GM10266 (cell line): ENCODE measurements around the gene MRPL18.
A peak's percentile ranks its signal among the peaks of the same experiment; 100 is the strongest.

Experiments
- DNase-seq: peaks from one replicate; pipeline ENCODE4 v3.0.0; 2012; ENCODE audit errors: extremely low spot score
- CTCF ChIP-seq: IDR thresholded peaks from 2 replicates; pipeline ENCODE4 v1.5.1; 2012; ENCODE audit warnings: mild to moderate bottlenecking, low read depth; ENCODE audit not compliant: control insufficient read depth, insufficient read depth; ENCODE audit errors: missing control alignments

The MRPL18 gene

DNA sequence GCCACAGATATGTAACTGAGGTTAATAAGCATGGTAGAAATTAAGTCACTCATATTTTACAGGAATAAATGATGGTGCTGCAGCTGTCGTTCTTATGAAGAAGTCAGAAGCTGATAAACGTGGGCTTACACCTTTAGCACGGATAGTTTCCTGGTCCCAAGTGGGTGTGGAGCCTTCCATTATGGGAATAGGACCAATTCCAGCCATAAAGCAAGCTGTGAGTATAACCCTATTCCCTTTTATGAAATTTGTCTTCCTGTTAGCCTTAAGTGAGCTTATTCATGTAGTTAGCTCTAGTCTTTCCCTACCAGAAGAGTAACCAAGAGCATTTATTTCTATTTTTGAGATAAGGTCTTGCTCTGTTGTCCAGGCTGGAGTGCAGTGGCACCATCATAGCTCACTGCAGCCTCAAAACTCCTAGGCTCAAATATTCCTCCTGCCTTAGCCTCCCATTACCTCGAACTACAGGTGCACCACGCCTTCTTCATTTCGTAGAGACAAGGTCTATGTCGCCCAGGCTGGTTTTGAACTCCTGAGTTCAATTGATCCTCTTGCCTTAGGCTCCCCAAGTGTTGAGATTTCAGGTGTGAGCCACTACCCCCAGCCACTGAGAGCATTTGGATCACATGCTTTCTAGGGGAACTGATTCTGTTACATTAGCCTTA, 12.9 kb upstream of the MRPL18 start:
- no peak for TF ChIP-seq CTCF
- DNase-seq: no peak

DNA sequence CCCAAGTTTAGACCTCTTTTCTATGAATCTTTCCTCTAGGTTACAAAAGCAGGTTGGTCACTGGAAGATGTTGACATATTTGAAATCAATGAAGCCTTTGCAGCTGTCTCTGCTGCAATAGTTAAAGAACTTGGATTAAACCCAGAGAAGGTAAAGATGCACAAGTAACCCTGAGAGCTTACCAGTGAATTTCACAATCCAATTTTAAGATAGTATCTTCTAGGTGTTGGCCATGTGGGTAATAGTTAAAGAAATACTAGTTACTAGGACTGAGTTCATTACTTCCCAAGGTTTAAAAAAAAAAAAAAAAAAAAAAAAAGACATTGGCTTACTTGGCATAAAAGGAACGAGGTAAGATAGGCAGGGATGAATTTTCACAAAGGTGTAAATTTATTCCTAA, 12.1 kb upstream of the MRPL18 start:
- TF ChIP-seq CTCF: no peak
- no peak for DNase-seq

GRCh38 chr6:159778542-159779103, 11.6 kb upstream of the MRPL18 start:
- no peak for DNase-seq
- no peak for TF ChIP-seq CTCF

- DNase-seq: no peak
- TF ChIP-seq CTCF: no peak
Measured at GRCh38 chr6:159788276-159788675, 2.0 kb upstream of the MRPL18 start.

DNA sequence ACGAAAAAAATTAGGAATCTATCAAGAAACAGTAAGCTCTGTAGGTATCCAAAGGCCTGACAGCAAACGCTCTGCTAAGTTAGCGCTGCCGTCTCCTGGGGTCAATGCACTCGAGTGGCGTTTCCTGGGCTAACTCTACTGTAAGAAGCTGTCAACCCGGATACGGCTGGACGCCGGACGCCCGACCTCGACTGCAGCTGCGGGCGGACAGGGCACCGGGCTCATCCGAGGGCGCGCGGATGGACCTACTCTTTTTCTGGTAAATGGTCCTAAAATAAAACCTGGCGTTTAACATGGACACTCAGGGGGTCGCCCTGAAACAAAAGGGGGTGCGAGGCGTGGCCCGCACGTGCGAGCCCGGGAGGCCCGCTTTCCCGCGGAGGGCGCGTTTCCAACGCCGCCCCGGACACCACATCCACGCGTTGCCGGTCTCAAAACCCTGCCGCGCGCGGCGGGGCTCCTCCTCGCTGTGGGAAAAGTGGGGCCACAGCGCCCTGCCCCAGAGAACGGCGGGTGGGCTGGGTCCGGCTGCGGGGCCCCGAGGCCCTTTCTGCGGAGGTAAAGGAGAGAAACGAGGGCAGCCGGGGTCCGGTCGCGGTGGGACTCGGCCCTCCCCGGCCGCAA, 1.4 kb upstream of the MRPL18 start:
- no peak for DNase-seq
- no peak for TF ChIP-seq CTCF

DNA sequence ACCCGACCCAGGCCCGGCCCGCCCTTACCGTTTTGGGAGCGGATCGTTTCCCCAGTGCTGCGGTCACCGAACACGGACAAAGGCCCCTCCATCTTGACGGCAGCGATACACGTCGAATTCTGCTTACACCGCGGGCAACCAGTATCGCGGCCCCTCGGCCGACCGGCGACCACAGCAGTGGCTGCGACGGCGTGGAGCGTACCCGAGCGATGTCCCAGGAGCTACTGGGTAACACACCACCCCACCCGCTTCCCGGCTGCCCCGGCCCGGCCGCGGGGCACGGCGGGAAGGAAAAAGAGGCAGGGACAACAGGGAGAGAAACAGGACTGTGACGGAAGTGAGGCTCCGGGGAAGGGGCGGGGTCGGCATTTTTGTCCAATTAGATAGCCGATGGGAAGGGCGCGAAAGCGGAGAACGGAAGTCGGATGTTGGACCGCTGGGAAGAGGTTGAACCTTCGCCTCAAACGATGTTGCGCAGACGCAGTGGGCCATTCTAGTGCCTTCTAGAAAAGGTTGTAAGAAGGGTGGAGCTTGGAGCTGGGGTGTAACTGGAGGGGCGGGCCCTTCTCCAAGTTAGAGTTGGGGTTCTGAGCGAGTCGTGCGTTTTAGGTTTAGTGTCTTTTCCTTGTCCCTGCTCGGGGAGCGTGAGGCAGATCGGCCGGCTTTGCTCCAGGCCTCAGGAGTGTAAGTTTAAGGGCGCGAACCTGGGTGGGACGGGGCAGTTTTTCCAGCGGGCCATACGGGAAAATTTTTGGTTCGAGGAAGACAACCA, 704 bp upstream of the MRPL18 start, which contains the start of gene TCP1:
TCP1 (minus strand) TSS at position 226 of the 772 bp plus-strand sequence; CDS start at position 92, 134 bp downstream.
- TF ChIP-seq CTCF: no peak
- DNase-seq: peak; percentile 95
